ACC112 (cell line): ENCODE data around the gene EIF2D.

Experiments used
- H2AFZ ChIP-seq: fragments of 200-600 bp; sonication (generic); one replicate; pipeline ENCODE4 v1.6.0; 2017; ENCODE audit warnings: antibody characterized with exemption, low read length; ENCODE audit not compliant: unreplicated experiment
- H3K27ac ChIP-seq: fragments of 200-600 bp; sonication (generic); 2 replicates; pipeline ENCODE4 v1.5.1; 2014; ENCODE audit warnings: low read depth, mild to moderate bottlenecking, antibody characterized with exemption, low read length, moderate library complexity
- H3K27me3 ChIP-seq: fragments of 200-600 bp; sonication (generic); 2 replicates; pipeline ENCODE4 v1.6.1; 2014; ENCODE audit warnings: mild to moderate bottlenecking, antibody characterized with exemption, low read length, moderate library complexity, mixed read lengths; ENCODE audit not compliant: insufficient read depth
- H3K36me3 ChIP-seq: fragments of 200-600 bp; sonication (generic); 2 replicates; pipeline ENCODE4 v1.6.1; 2016; ENCODE audit warnings: mild to moderate bottlenecking, antibody characterized with exemption, low read length, moderate library complexity, mixed read lengths; ENCODE audit not compliant: insufficient read depth
- H3K4me1 ChIP-seq: fragments of 200-600 bp; sonication (generic); one replicate; pipeline ENCODE4 v1.6.1; 2016; ENCODE audit warnings: low read length, mixed read lengths; ENCODE audit not compliant: insufficient read depth, unreplicated experiment, control insufficient read depth
- H3K4me3 ChIP-seq: fragments of 200-600 bp; sonication (generic); 2 replicates; pipeline ENCODE4 v1.5.1; 2014; ENCODE audit warnings: mild to moderate bottlenecking, low read depth, low read length
- H3K79me2 ChIP-seq: fragments of 200-600 bp; sonication (generic); one replicate; pipeline ENCODE4 v1.6.0; 2016; ENCODE audit warnings: low read length; ENCODE audit not compliant: control insufficient read depth, unreplicated experiment, insufficient read depth

Gene EIF2D

GRCh38 chr1:206568779-206569352 lies 43.4 kb downstream of the EIF2D start:
- Histone ChIP-seq H3K27me3 (peaks cover 10% of the 10 kb centered on the region), H2AFZ (no peak overlapping the region), H3K36me3 (no peaks in the 10 kb centered on the region), H3K4me3 (no peak overlapping the region), H3K79me2 (no peaks in the 10 kb centered on the region), H3K4me1 (peaks cover 4% of the 10 kb centered on the region), H3K27ac (no peak overlapping the region)

- Histone ChIP-seq H3K4me3 (no peak overlapping the region), H2AFZ (no peak overlapping the region), H3K4me1 (peaks cover 4% of the 10 kb centered on the region), H3K79me2 (no peaks in the 10 kb centered on the region), H3K27me3 (peaks cover 10% of the 10 kb centered on the region), H3K36me3 (no peaks in the 10 kb centered on the region), H3K27ac (no peak overlapping the region)
These were observed 44.0 kb downstream of the EIF2D start for GRCh38 chr1:206568256-206568655.

GRCh38 chr1:206566999-206567398 lies 45.3 kb downstream of the EIF2D start:
- peaks cover 4% of the 10 kb centered on the region for H3K4me1 ChIP-seq
- H3K79me2 ChIP-seq: no peaks in the 10 kb centered on the region
- no peak overlapping the region for H3K4me3 ChIP-seq
- H3K27me3 ChIP-seq: peaks cover 10% of the 10 kb centered on the region
- H3K27ac ChIP-seq: no peak overlapping the region
- H2AFZ ChIP-seq: no peak overlapping the region
- no peaks in the 10 kb centered on the region for H3K36me3 ChIP-seq

GRCh38 chr1:206565995-206566394 lies 46.3 kb downstream of the EIF2D start:
- Histone ChIP-seq H3K4me1 (peaks cover 4% of the 10 kb centered on the region), H2AFZ (no peak overlapping the region), H3K4me3 (no peak overlapping the region), H3K27me3 (peaks cover 10% of the 10 kb centered on the region), H3K79me2 (no peaks in the 10 kb centered on the region), H3K27ac (no peak overlapping the region), H3K36me3 (no peaks in the 10 kb centered on the region)

GRCh38 chr1:206563367-206564207 lies 48.7 kb downstream of the EIF2D start:
- H3K27ac ChIP-seq: no peak overlapping the region
- no peaks in the 10 kb centered on the region for H3K36me3 ChIP-seq
- H3K4me3 ChIP-seq: no peak overlapping the region
- H3K79me2 ChIP-seq: no peaks in the 10 kb centered on the region
- peaks cover 4% of the 10 kb centered on the region for H3K4me1 ChIP-seq
- peaks cover 10% of the 10 kb centered on the region for H3K27me3 ChIP-seq
- H2AFZ ChIP-seq: no peak overlapping the region

GRCh38 chr1:206560007-206560716 lies 52.1 kb downstream of the EIF2D start:
- Histone ChIP-seq H3K27ac (no peak overlapping the region), H2AFZ (no peak overlapping the region), H3K79me2 (no peaks in the 10 kb centered on the region), H3K4me1 (peaks cover 5% of the 10 kb centered on the region), H3K36me3 (no peaks in the 10 kb centered on the region), H3K27me3 (peaks cover 10% of the 10 kb centered on the region), H3K4me3 (no peak overlapping the region)

- no peak overlapping the region for H3K4me3 ChIP-seq
- H3K36me3 ChIP-seq: no peaks in the 10 kb centered on the region
- no peaks in the 10 kb centered on the region for H3K79me2 ChIP-seq
- H3K27ac ChIP-seq: no peak overlapping the region
- peaks cover 5% of the 10 kb centered on the region for H3K4me1 ChIP-seq
- peaks cover 12% of the 10 kb centered on the region; the same call in 1 of the 2 replicates for H3K27me3 ChIP-seq
- no peak overlapping the region for H2AFZ ChIP-seq
These were observed 52.6 kb downstream of the EIF2D start for GRCh38 chr1:206559672-206559995.

GRCh38 chr1:206558794-206559671 lies 53.2 kb downstream of the EIF2D start:
- peaks cover 5% of the 10 kb centered on the region for H3K4me1 ChIP-seq
- H2AFZ ChIP-seq: no peak overlapping the region
- H3K36me3 ChIP-seq: no peaks in the 10 kb centered on the region
- no peak overlapping the region for H3K27ac ChIP-seq
- H3K4me3 ChIP-seq: no peak overlapping the region
- H3K79me2 ChIP-seq: no peaks in the 10 kb centered on the region
- peaks cover 12% of the 10 kb centered on the region; the same call in 1 of the 2 replicates for H3K27me3 ChIP-seq

GRCh38 chr1:206557636-206558473 lies 54.4 kb downstream of the EIF2D start:
- peaks cover 5% of the 10 kb centered on the region for H3K4me1 ChIP-seq
- no peaks in the 10 kb centered on the region for H3K79me2 ChIP-seq
- H3K36me3 ChIP-seq: no peaks in the 10 kb centered on the region
- H3K27ac ChIP-seq: no peak overlapping the region
- H2AFZ ChIP-seq: peak overlapping the region; percentile 1
- peak overlapping the region; percentile 70 for H3K4me3 ChIP-seq
- H3K27me3 ChIP-seq: peaks cover 19% of the 10 kb centered on the region
